Neural cell (in vitro differentiated cells): ENCODE data around the gene GSG1L. TPM values are rescaled to one million over a fixed set of nuclear protein-coding genes. Genes with fewer than 3 reads are reported as not detected.

ENCODE experiments used
- H2AFZ ChIP-seq: fragments of 200-600, 300-800 bp; sonication (generic), shearing (Covaris generic); 2 replicates; pipeline ENCODE4 v1.6.0; 2014; ENCODE audit warnings: low read depth, mild to moderate bottlenecking, antibody characterized with exemption, low read length, moderate library complexity
- H3F3A ChIP-seq: fragments of 200-600 bp; shearing (Covaris generic); 2 replicates; pipeline ENCODE4 v1.6.1; 2016; ENCODE audit warnings: mild to moderate bottlenecking, moderate library complexity, mixed read lengths, antibody characterized with exemption, low read length; ENCODE audit not compliant: insufficient read depth, poor library complexity, severe bottlenecking
- H3K27ac ChIP-seq: fragments of 200-600, 300-800 bp; sonication (generic), shearing (Covaris generic); 2 replicates; pipeline ENCODE4 v1.5.1; 2014; ENCODE audit warnings: mild to moderate bottlenecking, low read length, moderate library complexity
- H3K27me3 ChIP-seq: fragments of 300-800, 200-600 bp; sonication (generic), shearing (Covaris generic); 2 replicates; pipeline ENCODE4 v1.6.0; 2014; ENCODE audit warnings: mild to moderate bottlenecking, low read depth, low read length, moderate library complexity; ENCODE audit not compliant: insufficient read depth
- H3K36me3 ChIP-seq: fragments of 300-800, 200-600 bp; sonication (generic), shearing (Covaris generic); 2 replicates; pipeline ENCODE4 v1.5.1; 2014; ENCODE audit warnings: mild to moderate bottlenecking, antibody characterized with exemption, low read length, moderate library complexity; ENCODE audit not compliant: insufficient read depth
- H3K4me2 ChIP-seq: fragments of 300-800, 200-600 bp; sonication (generic), shearing (Covaris generic); 2 replicates; pipeline ENCODE4 v1.6.0; 2014; ENCODE audit warnings: mild to moderate bottlenecking, low read length
- H3K4me3 ChIP-seq: fragments of 300-800, 200-600 bp; sonication (generic), shearing (Covaris generic); 2 replicates; pipeline ENCODE4 v1.5.1; 2014; ENCODE audit warnings: mild to moderate bottlenecking, low read length, moderate library complexity
- H3K79me2 ChIP-seq: fragments of 200-600 bp; shearing (Covaris generic); replicated peaks from 2 replicates; pipeline ENCODE4 v1.6.0; 2014; ENCODE audit warnings: mild to moderate bottlenecking, low read length, moderate library complexity; ENCODE audit not compliant: insufficient read depth
- H3K9ac ChIP-seq: fragments of 300-800, 200-600 bp; sonication (generic), shearing (Covaris generic); 2 replicates; pipeline ENCODE4 v1.6.1; 2016; ENCODE audit warnings: mild to moderate bottlenecking, low read length, mixed read lengths
- H3K9me2 ChIP-seq: fragments of 200-600 bp; shearing (Covaris generic); 2 replicates; pipeline ENCODE4 v1.6.1; 2016; ENCODE audit warnings: mild to moderate bottlenecking, low read length, mixed read lengths; ENCODE audit not compliant: insufficient read depth
- H3K9me3 ChIP-seq: fragments of 200-600, 300-800 bp; sonication (generic), shearing (Covaris generic); 2 replicates; pipeline ENCODE4 v1.6.1; 2016; ENCODE audit warnings: mild to moderate bottlenecking, mixed run types, low read length, moderate library complexity, mixed read lengths
- H4K20me1 ChIP-seq: fragments of 200-600 bp; shearing (Covaris generic); 2 replicates; pipeline ENCODE4 v1.6.1; 2016; ENCODE audit warnings: mild to moderate bottlenecking, mixed run types; ENCODE audit not compliant: insufficient read depth
- CTCF ChIP-seq: fragments of 450-650 bp; IDR thresholded peaks from 2 replicates; pipeline ENCODE4 v1.5.1; 2014; ENCODE audit warnings: antibody characterized with exemption, mild to moderate bottlenecking, moderate library complexity; ENCODE audit not compliant: poor library complexity, severe bottlenecking
- EP300 ChIP-seq: fragments of 450-650 bp; conservative IDR thresholded peaks from 2 replicates; pipeline ENCODE4 v1.6.1; 2014; ENCODE audit warnings: antibody characterized with exemption, mild to moderate bottlenecking, moderate library complexity; ENCODE audit not compliant: poor library complexity, severe bottlenecking
- MXI1 ChIP-seq: fragments of 450-650 bp; conservative IDR thresholded peaks from 2 replicates; pipeline ENCODE4 v1.6.1; 2014; ENCODE audit warnings: antibody characterized with exemption, mild to moderate bottlenecking; ENCODE audit not compliant: poor library complexity, severe bottlenecking
- SMC3 ChIP-seq: fragments of 450-650 bp; conservative IDR thresholded peaks from 2 replicates; pipeline ENCODE4 v1.6.1; 2014; ENCODE audit warnings: antibody characterized with exemption, mild to moderate bottlenecking, moderate library complexity; ENCODE audit not compliant: poor library complexity
- polyA plus RNA-seq: library from polyadenylated mRNA; depleted of rRNA; stranded (reverse); fragments of >200 nt; gene quantifications from 2 replicates; pipeline ENCODE4 v1.2.3, GENCODE V29; 2014

Gene GSG1L
- polyA plus RNA-seq, 1 donor from 2014 or later: 0.85 TPM

GRCh38 chr16:27759967-27760788 lies 303.3 kb downstream of the GSG1L start (continued):
- no peak for TF ChIP-seq CTCF
- no peak for TF ChIP-seq EP300

- H3K4me2 ChIP-seq: no peak overlapping the region
- no peak for TF ChIP-seq MXI1
- H3K9ac ChIP-seq: no peak overlapping the region
- H3K9me2 ChIP-seq: no peaks in the 10 kb centered on the region
- H2AFZ ChIP-seq: no peak overlapping the region
- H3K36me3 ChIP-seq: peaks cover 3% of the 10 kb centered on the region
- no peak overlapping the region for H3K27ac ChIP-seq
- no peaks in the 10 kb centered on the region for H3K27me3 ChIP-seq
- no peak overlapping the region for H3K4me3 ChIP-seq
- H3K79me2 ChIP-seq: no peaks in the 10 kb centered on the region
- H4K20me1 ChIP-seq: no peaks in the 10 kb centered on the region
- peaks cover under 1% of the 10 kb centered on the region for H3K9me3 ChIP-seq
- H3F3A ChIP-seq: no peaks in the 10 kb centered on the region
These were observed 304.1 kb downstream of the GSG1L start for GRCh38 chr16:27759301-27759871.

- no peaks in the 10 kb centered on the region for H3K9me2 ChIP-seq
- peaks cover 3% of the 10 kb centered on the region for H3K36me3 ChIP-seq
- no peaks in the 10 kb centered on the region for H4K20me1 ChIP-seq
- H3K27me3 ChIP-seq: no peaks in the 10 kb centered on the region
- no peaks in the 10 kb centered on the region for H3F3A ChIP-seq
- TF ChIP-seq CTCF: no peak
- no peak for TF ChIP-seq SMC3
- TF ChIP-seq MXI1: no peak
- H3K9me3 ChIP-seq: no peaks in the 10 kb centered on the region
- no peak overlapping the region for H3K9ac ChIP-seq
- H2AFZ ChIP-seq: no peak overlapping the region
- no peaks in the 10 kb centered on the region for H3K79me2 ChIP-seq
- H3K27ac ChIP-seq: no peak overlapping the region
- H3K4me3 ChIP-seq: no peak overlapping the region
- no peak overlapping the region for H3K4me2 ChIP-seq
These were observed 305.0 kb downstream of the GSG1L start for GRCh38 chr16:27758544-27758943.
